Heart left ventricle (tissue), 13 donors: ENCODE measurements around the gene TRIM14.

Source experiments
- CTCF ChIP-seq, 12 donors: fragments of 200-600 bp; sonication (generic) in 4 of 12; IDR thresholded peaks; one replicate each; pipeline versions ENCODE4 v1.5.0 to v1.8.0; 2018 to 2022; ENCODE audit warnings: antibody characterized with exemption in 12 of 12, mild to moderate bottlenecking in 5 of 12
- POLR2A ChIP-seq, 2 donors: fragments of 450-650 bp; IDR thresholded peaks; one replicate each; pipeline ENCODE4 v1.6.1; 2017; ENCODE audit warnings: antibody characterized with exemption in 2 of 2, mild to moderate bottlenecking in 2 of 2, moderate library complexity in 2 of 2
- donor health status: ischemic (EF 13 %, LVEDD 7.1; RV severe dilation, severe dysfunction).
- donor health status: DM: no; HTN: yes; CAD: no.
- donor health status: DM: no; HTN: no; CAD: no.
- donor health status: ischemic (EF 25% LVEDD 6.9; RV normal size, moderate dysfunction).
- donor health status: ischemic (EF 25% LVEDD 5.7; RV mildly dilated, moderate dysfunction).
- donor health status: ischemic (EF 35%, LVEDD 5.7; RV mildly dilated, moderate dysfunction).
- donor health status: nonischemic (EF 11% LVEDD 7.7; RV severe dilation, severe dysfunction).
- donor health status: DM: yes; HTN: yes; CAD: no.
- donor health status: PGD.
- donor health status: ischemic (EF 29% LVEDD 5.4; RV normal size, mild dysfunction).
- donor health status: nonischemic (EF 23%, LVEDD 6.1; RV moderate dilation, normal function).

- TF ChIP-seq CTCF (IDR thresholded peaks at IDR 0.05) (no peak), POLR2A (IDR thresholded peaks at IDR 0.05) (no peak)
Observed at GRCh38 chr9:98022447-98022846, 96.6 kb downstream of the TRIM14 start.
